ENCODE measurements around the gene NMD3.
"Not testable (repeated sequence)": the region's sequence is repeated elsewhere in the genome, so short reads cannot be mapped to it uniquely, and the experiment has no call there.

The NMD3 gene

DNA sequence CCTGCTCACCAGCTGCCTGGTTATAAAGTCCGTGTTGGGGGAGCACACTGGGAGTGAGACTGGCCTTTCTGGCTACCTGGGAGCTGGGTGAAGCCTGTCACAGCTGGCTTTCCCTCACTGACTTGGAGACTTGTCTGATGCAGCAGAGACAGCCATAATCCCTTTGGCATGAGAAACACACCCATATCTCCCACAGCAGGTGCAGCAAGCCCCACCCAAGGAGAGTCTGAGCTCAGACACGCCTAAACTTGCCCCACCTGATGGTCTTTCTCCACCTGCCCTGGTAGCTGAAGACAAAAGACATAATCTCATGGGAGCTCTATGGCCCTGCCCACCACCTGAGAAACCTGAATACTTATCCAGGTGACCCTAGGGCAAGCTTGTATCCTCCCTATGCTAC is 54.8 kb downstream of the NMD3 start:
- ChIA-PET CTCF (interaction anchor here (0.9 to 3.5 kb wide), 18 partner anchors 8 to 357 kb away, joined by 3 to 41 read pairs (median 6); partner anchors contain the start of gene NMD3), POLR2A (no interaction called here)
- TF ChIP-seq, protein P1, sequence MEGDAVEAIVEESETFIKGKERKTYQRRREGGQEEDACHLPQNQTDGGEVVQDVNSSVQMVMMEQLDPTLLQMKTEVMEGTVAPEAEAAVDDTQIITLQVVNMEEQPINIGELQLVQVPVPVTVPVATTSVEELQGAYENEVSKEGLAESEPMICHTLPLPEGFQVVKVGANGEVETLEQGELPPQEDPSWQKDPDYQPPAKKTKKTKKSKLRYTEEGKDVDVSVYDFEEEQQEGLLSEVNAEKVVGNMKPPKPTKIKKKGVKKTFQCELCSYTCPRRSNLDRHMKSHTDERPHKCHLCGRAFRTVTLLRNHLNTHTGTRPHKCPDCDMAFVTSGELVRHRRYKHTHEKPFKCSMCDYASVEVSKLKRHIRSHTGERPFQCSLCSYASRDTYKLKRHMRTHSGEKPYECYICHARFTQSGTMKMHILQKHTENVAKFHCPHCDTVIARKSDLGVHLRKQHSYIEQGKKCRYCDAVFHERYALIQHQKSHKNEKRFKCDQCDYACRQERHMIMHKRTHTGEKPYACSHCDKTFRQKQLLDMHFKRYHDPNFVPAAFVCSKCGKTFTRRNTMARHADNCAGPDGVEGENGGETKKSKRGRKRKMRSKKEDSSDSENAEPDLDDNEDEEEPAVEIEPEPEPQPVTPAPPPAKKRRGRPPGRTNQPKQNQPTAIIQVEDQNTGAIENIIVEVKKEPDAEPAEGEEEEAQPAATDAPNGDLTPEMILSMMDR (IDR thresholded peaks at IDR 0.05; ENCODE audit: insufficient read depth, low read length, missing control alignments): no peak
- H3K4me3 ChIP-seq (ENCODE audit: low read depth, low read length): no peak overlapping the region
- no peak for DNase-seq (ENCODE audit: low read depth, low spot score)

DNA sequence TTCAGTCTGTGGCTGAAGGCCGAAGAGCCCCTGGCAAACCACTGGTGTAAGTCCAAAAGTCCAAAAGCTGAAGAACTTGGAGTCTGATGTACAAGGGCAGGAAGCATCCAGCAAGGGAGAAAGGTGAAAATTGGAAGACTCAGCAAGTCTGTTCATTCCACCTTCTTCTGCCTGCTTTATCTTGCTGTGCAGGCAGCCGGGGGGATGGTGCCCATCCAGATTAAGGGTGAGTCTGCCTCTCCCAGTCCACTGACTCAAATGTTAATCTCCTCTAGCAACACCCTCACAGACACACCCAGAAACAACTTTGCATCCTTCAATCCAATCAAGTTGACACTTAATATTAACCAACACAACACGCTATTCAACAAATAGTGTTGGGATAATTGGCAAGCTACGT is 61.3 kb downstream of the NMD3 start:
- CTCF ChIA-PET; POLR2A ChIA-PET; DNase-seq (ENCODE audit: low read depth, low spot score); H3K4me3 ChIP-seq (ENCODE audit: low read depth, low read length): not testable (repeated sequence)

DNA sequence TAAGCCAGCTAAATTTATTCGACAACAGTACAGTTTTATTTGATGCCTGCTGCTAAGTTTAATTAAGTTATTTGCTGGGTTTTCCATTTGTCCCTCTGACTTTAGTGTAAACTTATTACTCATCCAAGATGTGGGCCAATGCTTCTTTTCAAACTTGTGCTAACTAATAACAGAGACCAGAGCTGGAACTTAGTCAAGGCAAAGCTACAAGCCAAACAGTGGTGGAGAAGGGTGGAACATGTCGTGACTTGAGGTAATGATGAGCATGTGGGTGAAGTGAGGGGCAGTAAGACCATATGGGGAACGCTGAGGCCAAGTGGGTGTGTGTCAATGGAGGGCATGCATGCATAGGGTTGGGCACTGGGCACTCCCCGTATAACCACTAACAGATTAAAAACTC is 63.9 kb downstream of the NMD3 start:
- CTCF ChIA-PET: interaction anchor here (1.4 to 1.9 kb wide), 2 partner anchors 10 to 13 kb away, joined by 4 to 9 read pairs; no protein-coding TSS in a partner anchor
- TF ChIP-seq, protein P1 (IDR thresholded peaks at IDR 0.05; ENCODE audit: insufficient read depth, low read length, missing control alignments): no peak
- H3K4me3 ChIP-seq (ENCODE audit: low read depth, low read length): no peak overlapping the region
- POLR2A ChIA-PET: no interaction called here
- DNase-seq (ENCODE audit: low read depth, low spot score): no peak

- TF ChIP-seq, protein P1 (IDR thresholded peaks at IDR 0.05; ENCODE audit: insufficient read depth, low read length, missing control alignments): no peak
- ChIA-PET CTCF (interaction anchor here (0.7 kb wide), 1 partner anchor 13 kb away, joined by 3 read pairs; no protein-coding TSS in a partner anchor), POLR2A (no interaction called here)
- no peak for DNase-seq (ENCODE audit: low read depth, low spot score)
- no peak overlapping the region for H3K4me3 ChIP-seq (ENCODE audit: low read depth, low read length)
Measured at GRCh38 chr3:161289174-161289573, 68.1 kb downstream of the NMD3 start.

- TF ChIP-seq, protein P1 (IDR thresholded peaks at IDR 0.05; ENCODE audit: insufficient read depth, low read length, missing control alignments): no peak
- H3K4me3 ChIP-seq (ENCODE audit: low read depth, low read length): no peak overlapping the region
- DNase-seq (ENCODE audit: low read depth, low spot score): no peak
- POLR2A ChIA-PET: no interaction called here
- CTCF ChIA-PET: interaction anchor here (1.4 to 1.9 kb wide), 2 partner anchors 11 to 17 kb away, joined by 3 to 7 read pairs; no protein-coding TSS in a partner anchor
Measured at GRCh38 chr3:161291191-161291901, 70.2 kb downstream of the NMD3 start.

DNA sequence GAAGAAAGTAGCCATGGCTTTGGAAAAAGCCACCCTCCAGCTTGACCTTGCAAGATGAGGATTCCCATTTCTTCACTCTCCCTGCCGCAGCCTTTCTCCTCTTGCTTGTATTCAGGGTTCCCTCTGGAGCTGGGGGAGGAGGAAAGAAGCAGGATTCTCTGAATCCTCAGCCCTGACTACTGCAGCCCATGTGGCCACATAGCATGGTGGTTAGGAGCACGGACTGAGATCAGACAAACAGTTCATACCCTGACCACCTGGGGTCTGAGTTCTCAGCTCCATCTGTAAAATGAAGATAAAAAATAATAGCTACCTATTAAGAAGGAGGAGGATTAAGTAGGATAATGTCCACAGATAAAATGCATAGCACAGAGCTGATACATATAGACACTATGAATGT is 72.3 kb downstream of the NMD3 start:
- H3K4me3 ChIP-seq (ENCODE audit: low read depth, low read length): no peak overlapping the region
- no peak for DNase-seq (ENCODE audit: low read depth, low spot score)
- POLR2A ChIA-PET: no interaction called here
- TF ChIP-seq, protein P1 (IDR thresholded peaks at IDR 0.05; ENCODE audit: insufficient read depth, low read length, missing control alignments): no peak
- CTCF ChIA-PET: interaction anchor here (1.6 to 1.7 kb wide), 2 partner anchors 11 to 18 kb away, joined by 6 to 8 read pairs; no protein-coding TSS in a partner anchor
